Measurements from ENCODE around the gene C12orf43. TPM values are rescaled to one million over a fixed set of nuclear protein-coding genes. Genes with fewer than 3 reads are reported as not detected.
"Not testable (repeated sequence)": the region's sequence is repeated elsewhere in the genome, so short reads cannot be mapped to it uniquely, and the experiment has no call there.

C12orf43 gene, protein sequence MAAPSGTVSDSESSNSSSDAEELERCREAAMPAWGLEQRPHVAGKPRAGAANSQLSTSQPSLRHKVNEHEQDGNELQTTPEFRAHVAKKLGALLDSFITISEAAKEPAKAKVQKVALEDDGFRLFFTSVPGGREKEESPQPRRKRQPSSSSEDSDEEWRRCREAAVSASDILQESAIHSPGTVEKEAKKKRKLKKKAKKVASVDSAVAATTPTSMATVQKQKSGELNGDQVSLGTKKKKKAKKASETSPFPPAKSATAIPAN
- total RNA-seq (2012; rRNA removed) = 9.6 and 15.9 TPM in 2 replicates

DNA sequence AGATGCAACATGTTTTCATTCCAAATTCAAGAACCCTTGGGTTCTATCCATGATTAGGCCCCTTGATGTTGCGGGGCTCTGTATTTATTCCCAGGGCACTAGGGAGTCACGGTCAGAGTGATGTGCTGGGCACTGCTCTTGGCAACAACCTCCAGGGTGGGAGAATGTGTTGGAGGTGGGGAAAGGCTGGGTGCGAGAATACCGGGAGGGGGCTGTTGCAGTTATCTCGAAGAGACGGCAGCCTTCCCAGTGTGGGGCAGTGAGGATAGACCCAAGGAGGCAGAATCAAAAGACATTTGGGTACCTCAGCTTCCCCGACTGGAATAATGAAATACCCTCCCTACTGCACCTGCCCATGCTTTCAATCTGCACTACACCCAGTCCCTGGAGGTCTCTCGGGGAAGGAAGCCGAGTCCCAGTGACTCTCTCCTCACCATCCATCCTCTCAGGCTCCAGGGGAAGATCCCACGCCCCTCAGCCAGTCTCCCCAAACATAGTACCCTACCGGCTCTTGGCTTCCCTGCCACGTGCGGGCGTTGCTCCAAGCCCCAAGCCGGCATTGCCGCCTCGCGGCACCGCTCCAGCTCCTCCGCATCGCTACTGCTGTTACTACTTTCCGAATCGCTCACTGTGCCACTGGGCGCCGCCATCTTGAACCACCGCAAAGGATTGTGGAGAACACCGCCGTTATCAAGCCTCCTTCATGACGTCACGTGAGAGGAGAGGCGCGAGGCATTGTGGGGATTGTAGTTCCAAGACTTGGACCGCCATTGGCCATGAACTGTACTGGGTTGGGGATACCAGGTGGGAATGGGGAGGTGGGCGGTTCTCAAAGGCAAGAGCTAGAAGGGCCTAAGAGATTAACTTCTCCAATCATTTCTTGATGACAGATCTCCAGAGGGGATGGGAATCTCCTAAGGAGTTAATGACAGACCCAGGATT is at the start of gene C12orf43:
Gene C12orf43, minus strand, starts transcription at position 663 of the 942 bp plus-strand sequence. Its CDS starts 13 bp downstream, at position 650.
- Histone ChIP-seq H3K4me2 (ENCODE audit: low read length) (peak within 1 kb of the TSS; percentile 94), H3K27me3 (ENCODE audit: control insufficient read depth, insufficient read depth, low read length) (peaks cover 13% of the 10 kb centered on the region), H3K9me3 (replicated peaks; ENCODE audit: low read length) (no peaks in the 10 kb centered on the region), H3K36me3 (ENCODE audit: insufficient read depth, low read length) (peaks cover 4% of the 10 kb centered on the region), H3K4me1 (ENCODE audit: control insufficient read depth, insufficient read depth, low read length) (peaks cover 9% of the 10 kb centered on the region), H3K9ac (ENCODE audit: low read depth, low read length) (peak within 1 kb of the TSS; percentile 83), H3K4me3 (ENCODE audit: low read length) (peak within 1 kb of the TSS; percentile 82)

DNA sequence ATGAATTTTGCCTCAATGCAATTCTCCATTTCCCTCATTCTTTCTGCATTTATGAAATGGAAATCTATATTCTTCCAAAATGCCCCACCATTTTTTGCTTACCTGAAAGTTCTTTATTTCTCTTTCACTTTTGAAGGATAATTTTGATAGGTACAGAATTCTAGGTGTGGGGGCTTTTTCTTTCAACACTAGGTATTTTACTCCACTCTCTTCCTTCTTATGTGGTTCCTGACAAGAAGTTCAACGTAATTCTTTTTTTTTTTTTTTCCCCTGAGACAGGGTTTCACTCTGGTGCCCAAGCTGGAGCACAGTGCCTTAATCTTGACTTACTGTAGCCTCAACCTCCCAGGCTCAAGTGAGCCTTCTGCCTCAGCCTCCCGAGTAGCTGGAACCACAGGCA is 49.1 kb upstream of the C12orf43 start:
- Histone ChIP-seq H3K27me3 (ENCODE audit: control insufficient read depth, insufficient read depth, low read length) (peaks cover 16% of the 10 kb centered on the region), H3K9me3 (replicated peaks; ENCODE audit: low read length) (no peaks in the 10 kb centered on the region), H3K36me3 (ENCODE audit: insufficient read depth, low read length) (no peaks in the 10 kb centered on the region), H3K4me2 (ENCODE audit: low read length) (no peak overlapping the region), H3K4me1 (ENCODE audit: control insufficient read depth, insufficient read depth, low read length) (peaks cover 2% of the 10 kb centered on the region), H3K9ac (ENCODE audit: low read depth, low read length) (no peak overlapping the region), H3K4me3 (ENCODE audit: low read length) (no peak overlapping the region)

DNA sequence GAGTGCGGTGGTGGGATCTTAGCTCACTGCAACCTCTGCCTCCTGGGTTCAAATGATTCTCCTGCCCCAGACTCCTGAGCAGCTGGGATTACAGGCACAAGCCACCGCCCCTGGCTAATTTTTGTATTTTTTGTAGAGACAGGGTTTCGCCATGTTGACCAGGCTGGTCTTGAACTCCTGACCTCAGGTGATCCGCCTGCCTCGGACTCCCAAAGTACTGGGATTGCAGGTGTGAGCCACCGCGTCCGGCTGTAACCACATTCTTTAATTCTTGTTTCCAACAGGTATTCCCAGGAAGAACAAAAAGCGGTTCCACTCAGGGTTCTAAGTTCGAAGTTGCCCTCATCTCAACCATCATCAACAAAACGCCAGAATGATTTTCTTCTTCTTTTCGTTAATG is 48.3 kb upstream of the C12orf43 start:
- not testable (repeated sequence) for H3K9ac ChIP-seq (ENCODE audit: low read depth, low read length); H3K4me1 ChIP-seq (ENCODE audit: control insufficient read depth, insufficient read depth, low read length); H3K9me3 ChIP-seq (replicated peaks; ENCODE audit: low read length); H3K4me3 ChIP-seq (ENCODE audit: low read length); H3K4me2 ChIP-seq (ENCODE audit: low read length); H3K36me3 ChIP-seq (ENCODE audit: insufficient read depth, low read length)
- H3K27me3 ChIP-seq (ENCODE audit: control insufficient read depth, insufficient read depth, low read length) = peaks cover 16% of the 10 kb centered on the region

DNA sequence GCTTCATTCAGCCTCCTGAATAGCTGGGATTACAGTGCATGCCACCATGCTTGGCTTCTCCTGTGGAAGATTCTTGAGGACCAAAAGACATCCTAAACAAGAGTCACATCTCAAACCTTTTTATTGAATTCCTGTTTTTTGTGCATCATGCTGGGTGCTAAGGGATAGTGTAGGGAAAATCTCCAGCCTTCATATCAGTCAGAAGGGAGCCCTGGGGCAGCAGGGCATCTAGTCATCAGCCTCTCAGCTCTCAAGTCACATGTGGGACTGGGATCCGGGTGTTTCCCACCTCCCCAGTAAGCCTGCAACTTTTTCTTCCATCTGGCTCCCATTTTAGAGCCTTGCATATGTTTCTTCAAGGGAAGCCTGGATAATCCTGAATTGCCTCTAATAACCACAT is 47.8 kb upstream of the C12orf43 start:
- H3K4me2 ChIP-seq (ENCODE audit: low read length) = no peak overlapping the region
- H3K9me3 ChIP-seq (replicated peaks; ENCODE audit: low read length) = no peaks in the 10 kb centered on the region
- peaks cover 4% of the 10 kb centered on the region for H3K4me1 ChIP-seq (ENCODE audit: control insufficient read depth, insufficient read depth, low read length)
- no peak overlapping the region for H3K9ac ChIP-seq (ENCODE audit: low read depth, low read length)
- H3K36me3 ChIP-seq (ENCODE audit: insufficient read depth, low read length) = no peaks in the 10 kb centered on the region
- H3K4me3 ChIP-seq (ENCODE audit: low read length) = no peak overlapping the region
- H3K27me3 ChIP-seq (ENCODE audit: control insufficient read depth, insufficient read depth, low read length) = peaks cover 20% of the 10 kb centered on the region

DNA sequence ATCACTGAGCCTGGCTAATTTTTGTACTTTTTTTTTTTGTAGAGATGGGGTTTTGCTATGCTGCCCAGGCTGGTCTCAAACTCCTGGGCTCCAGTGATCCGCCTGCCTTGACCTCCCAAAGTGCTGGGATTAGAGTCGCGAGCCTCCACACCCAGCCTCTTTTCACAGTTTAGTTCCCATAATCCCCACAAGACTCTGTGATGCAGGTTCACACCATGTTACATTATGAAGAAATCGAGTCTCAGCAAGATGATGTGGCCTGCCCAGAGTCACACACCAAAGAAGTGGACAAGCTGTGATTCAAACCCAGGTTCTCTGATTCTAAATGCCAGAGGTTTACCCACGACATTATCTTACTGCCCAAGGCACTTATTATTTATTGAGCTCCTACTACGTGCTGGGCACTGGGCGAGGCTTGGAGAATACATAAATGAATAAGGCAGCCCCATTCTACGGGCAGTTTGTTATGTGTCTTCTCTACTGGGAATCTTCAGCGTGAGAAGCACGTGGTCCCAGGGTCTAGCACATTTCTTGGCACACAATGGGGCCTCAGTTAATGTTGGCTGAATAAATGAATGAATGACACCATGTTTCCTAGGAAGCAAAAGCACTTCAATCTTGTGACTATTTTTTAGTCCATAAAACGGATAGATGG is 46.2 kb upstream of the C12orf43 start:
- H3K4me3 ChIP-seq (ENCODE audit: low read length) = no peak overlapping the region

DNA sequence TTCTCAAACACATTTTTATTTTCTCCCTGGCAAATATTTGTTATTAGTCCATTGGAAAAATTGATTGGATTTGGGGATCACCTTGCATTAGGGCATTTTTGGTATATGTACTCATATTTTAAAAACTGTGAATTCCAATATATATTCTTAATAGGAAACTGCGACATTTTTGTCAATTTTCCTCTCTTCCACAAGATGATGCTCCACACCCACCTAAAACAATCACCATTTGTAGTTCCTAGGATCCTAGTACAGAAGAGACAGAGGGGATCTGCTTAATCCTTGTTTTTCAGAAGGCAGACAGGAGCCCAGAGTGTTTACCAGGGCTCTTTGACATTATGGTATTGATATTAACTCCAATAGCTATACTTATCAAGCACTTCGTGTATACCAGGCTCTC is 45.5 kb upstream of the C12orf43 start:
- Histone ChIP-seq H3K9me3 (replicated peaks; ENCODE audit: low read length) (no peaks in the 10 kb centered on the region), H3K27me3 (ENCODE audit: control insufficient read depth, insufficient read depth, low read length) (peaks cover 23% of the 10 kb centered on the region), H3K4me2 (ENCODE audit: low read length) (no peak overlapping the region), H3K4me3 (ENCODE audit: low read length) (no peak overlapping the region), H3K4me1 (ENCODE audit: control insufficient read depth, insufficient read depth, low read length) (peaks cover 4% of the 10 kb centered on the region), H3K9ac (ENCODE audit: low read depth, low read length) (no peak overlapping the region), H3K36me3 (ENCODE audit: insufficient read depth, low read length) (no peaks in the 10 kb centered on the region)

More for the DNA sequence above, 46.2 kb upstream of the C12orf43 start:
- H3K9ac ChIP-seq (ENCODE audit: low read depth, low read length) = no peak overlapping the region
- peaks cover 4% of the 10 kb centered on the region for H3K4me1 ChIP-seq (ENCODE audit: control insufficient read depth, insufficient read depth, low read length)
- H3K9me3 ChIP-seq (replicated peaks; ENCODE audit: low read length) = no peaks in the 10 kb centered on the region
- H3K4me2 ChIP-seq (ENCODE audit: low read length) = no peak overlapping the region
- peaks cover 22% of the 10 kb centered on the region for H3K27me3 ChIP-seq (ENCODE audit: control insufficient read depth, insufficient read depth, low read length)
- H3K36me3 ChIP-seq (ENCODE audit: insufficient read depth, low read length) = no peaks in the 10 kb centered on the region

DNA sequence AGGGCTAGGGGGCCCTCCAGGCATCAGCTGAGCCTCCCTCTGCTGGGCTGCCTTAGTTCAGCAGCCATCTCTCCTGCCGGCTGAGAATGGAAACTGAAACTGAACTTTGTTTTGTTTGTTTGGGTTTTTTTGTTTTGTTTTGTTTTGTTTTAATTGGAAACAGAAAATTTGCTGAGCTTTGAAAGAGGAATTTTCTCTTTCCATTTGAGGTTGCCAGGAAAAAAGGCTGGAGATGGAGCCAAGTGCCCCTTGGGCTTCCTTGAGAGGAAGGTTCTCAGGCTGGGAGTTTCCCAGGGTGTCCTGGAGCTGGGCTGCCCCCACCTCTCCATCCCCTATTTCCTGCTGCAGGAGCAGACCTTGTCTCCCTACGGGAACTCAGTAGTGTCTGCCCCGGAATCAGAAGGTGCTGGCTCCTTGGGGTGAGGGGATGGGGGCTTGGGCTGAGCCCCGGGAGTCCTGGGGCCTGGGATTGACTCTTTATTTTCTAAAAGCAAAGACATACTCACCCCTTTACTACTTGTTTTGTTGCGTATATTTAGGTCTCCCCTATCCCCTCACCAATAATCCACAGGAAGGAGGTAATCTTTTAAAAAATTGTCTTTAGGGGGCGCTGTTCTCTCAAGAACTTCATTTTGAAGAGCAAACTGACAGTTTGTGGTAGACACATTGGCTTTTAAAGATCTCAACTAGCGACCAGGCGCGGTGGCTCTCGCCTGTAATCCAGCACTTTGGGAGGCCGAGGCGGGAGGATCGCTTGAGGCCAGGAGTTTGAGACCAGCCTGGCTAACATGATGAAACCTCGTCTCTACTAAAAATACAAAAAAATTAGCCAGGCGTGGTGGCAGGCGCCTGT is 44.1 kb upstream of the C12orf43 start:
- peaks cover 20% of the 10 kb centered on the region for H3K27me3 ChIP-seq (ENCODE audit: control insufficient read depth, insufficient read depth, low read length)
- H3K9ac ChIP-seq (ENCODE audit: low read depth, low read length) = peak overlapping the region; percentile 71
- H3K9me3 ChIP-seq (replicated peaks; ENCODE audit: low read length) = no peaks in the 10 kb centered on the region
- H3K4me1 ChIP-seq (ENCODE audit: control insufficient read depth, insufficient read depth, low read length) = peaks cover 4% of the 10 kb centered on the region
- peak overlapping the region; percentile 78 for H3K4me2 ChIP-seq (ENCODE audit: low read length)
- H3K36me3 ChIP-seq (ENCODE audit: insufficient read depth, low read length) = no peaks in the 10 kb centered on the region
- H3K4me3 ChIP-seq (ENCODE audit: low read length) = peak overlapping the region; percentile 60

DNA sequence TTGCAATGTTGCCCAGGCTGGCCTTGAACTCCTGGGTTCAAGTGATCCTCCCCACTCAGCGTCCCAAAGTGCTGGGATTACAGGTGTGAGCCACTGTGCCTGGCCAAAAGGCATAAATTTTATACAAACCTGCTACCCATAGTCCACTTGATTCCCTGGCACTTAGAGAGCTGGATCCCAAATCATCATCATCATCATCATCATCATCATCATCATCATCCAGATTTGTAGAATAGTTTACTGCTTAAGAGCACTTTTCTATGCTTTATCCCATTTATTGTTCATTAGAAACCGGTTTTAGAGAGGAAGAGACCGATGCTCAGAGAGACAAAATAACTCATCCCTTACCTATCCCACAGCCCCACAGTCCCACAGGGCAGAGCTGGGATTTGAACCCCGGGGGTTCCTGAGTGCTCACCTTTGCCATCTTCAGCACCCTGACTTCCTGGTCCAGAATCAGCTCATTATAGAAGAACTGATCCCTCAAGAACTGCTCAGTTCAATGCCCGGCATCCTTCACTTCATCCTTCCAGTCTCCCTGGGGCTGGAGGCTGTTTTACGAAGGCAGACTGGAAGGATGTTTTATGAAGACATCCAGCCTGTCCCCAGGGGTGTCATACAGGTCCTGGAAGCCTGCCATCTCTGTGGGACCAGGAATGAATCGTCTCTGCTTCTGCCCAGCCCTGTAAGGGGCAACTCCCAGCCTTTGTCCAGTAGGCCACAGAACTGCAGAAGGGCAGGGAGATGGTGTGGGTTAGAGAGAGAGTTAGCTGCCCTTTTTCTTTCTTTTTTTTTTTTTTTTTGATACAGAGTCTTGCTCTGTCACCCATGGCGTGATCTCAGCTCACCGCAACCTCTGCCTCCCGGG is 43.0 kb upstream of the C12orf43 start:
- no peak overlapping the region for H3K9ac ChIP-seq (ENCODE audit: low read depth, low read length)
- no peaks in the 10 kb centered on the region for H3K36me3 ChIP-seq (ENCODE audit: insufficient read depth, low read length)

DNA sequence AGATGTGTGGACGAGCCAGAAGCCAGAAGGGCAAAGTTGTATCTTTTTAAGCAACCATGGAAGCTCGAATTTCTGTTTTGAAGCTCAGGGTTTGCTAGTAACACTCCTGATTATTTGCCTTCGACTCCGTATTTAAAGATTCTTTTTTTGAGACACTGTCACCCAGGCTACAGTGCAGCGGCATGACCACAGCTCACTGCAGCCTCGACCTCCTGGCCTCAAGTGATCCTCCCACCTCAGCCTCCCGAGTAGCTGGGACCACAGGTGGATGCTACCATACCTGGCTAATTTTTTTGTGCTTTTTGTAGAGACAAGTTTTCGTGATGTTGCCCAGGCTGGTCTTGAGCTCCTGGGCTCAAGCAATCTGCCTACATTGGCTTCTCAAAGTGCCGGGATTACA is 41.5 kb upstream of the C12orf43 start:
- H3K9ac ChIP-seq (ENCODE audit: low read depth, low read length) = no peak overlapping the region
- H3K36me3 ChIP-seq (ENCODE audit: insufficient read depth, low read length) = no peaks in the 10 kb centered on the region
- no peaks in the 10 kb centered on the region for H3K9me3 ChIP-seq (replicated peaks; ENCODE audit: low read length)
- no peak overlapping the region for H3K4me2 ChIP-seq (ENCODE audit: low read length)
- no peak overlapping the region for H3K4me3 ChIP-seq (ENCODE audit: low read length)
- peaks cover 4% of the 10 kb centered on the region for H3K4me1 ChIP-seq (ENCODE audit: control insufficient read depth, insufficient read depth, low read length)
- H3K27me3 ChIP-seq (ENCODE audit: control insufficient read depth, insufficient read depth, low read length) = peaks cover 16% of the 10 kb centered on the region

More for the DNA sequence above, 43.0 kb upstream of the C12orf43 start:
- no peak overlapping the region for H3K4me3 ChIP-seq (ENCODE audit: low read length)
- H3K4me1 ChIP-seq (ENCODE audit: control insufficient read depth, insufficient read depth, low read length) = peaks cover 4% of the 10 kb centered on the region
- H3K27me3 ChIP-seq (ENCODE audit: control insufficient read depth, insufficient read depth, low read length) = peaks cover 18% of the 10 kb centered on the region
- H3K9me3 ChIP-seq (replicated peaks; ENCODE audit: low read length) = no peaks in the 10 kb centered on the region
- H3K4me2 ChIP-seq (ENCODE audit: low read length) = no peak overlapping the region

DNA sequence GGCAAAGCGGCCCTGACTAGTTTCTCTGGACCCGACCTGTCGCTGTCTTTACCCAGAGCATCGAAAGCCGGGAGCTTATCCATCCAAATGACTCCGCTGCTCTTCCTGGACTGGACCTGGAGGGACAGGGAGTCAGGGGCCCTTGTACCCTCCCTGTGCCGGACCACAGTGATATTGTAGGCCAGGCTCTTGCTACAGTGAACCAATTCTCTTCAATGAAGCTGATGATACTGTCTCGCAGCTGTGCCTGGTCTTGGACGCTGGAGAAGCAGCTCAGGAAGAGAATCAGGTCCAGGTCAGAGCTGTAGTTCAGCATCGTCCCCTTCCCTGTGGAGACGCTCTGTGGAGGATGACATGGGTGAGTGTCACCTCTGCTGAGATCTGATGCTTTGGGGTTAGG is 37.4 kb upstream of the C12orf43 start:
- no peaks in the 10 kb centered on the region for H3K4me1 ChIP-seq (ENCODE audit: control insufficient read depth, insufficient read depth, low read length)
- no peak overlapping the region for H3K4me3 ChIP-seq (ENCODE audit: low read length)
- H3K9ac ChIP-seq (ENCODE audit: low read depth, low read length) = no peak overlapping the region

More for the DNA sequence above, 37.4 kb upstream of the C12orf43 start:
- Histone ChIP-seq H3K9me3 (replicated peaks; ENCODE audit: low read length) (no peaks in the 10 kb centered on the region), H3K4me2 (ENCODE audit: low read length) (no peak overlapping the region), H3K36me3 (ENCODE audit: insufficient read depth, low read length) (no peaks in the 10 kb centered on the region), H3K27me3 (ENCODE audit: control insufficient read depth, insufficient read depth, low read length) (peaks cover 23% of the 10 kb centered on the region)

All from skeletal muscle satellite cell (primary cell).